Measurements from ENCODE around the gene PCNX2.

The PCNX2 gene

GRCh38 chr1:232999956-233000625 is 295.4 kb downstream of the PCNX2 start:
- DNase-seq: no peak

GRCh38 chr1:232998646-232999045 is 296.9 kb downstream of the PCNX2 start:
- no peak for DNase-seq

- DNase-seq: no peak
Observed at GRCh38 chr1:232998138-232998537, 297.4 kb downstream of the PCNX2 start.

DNA sequence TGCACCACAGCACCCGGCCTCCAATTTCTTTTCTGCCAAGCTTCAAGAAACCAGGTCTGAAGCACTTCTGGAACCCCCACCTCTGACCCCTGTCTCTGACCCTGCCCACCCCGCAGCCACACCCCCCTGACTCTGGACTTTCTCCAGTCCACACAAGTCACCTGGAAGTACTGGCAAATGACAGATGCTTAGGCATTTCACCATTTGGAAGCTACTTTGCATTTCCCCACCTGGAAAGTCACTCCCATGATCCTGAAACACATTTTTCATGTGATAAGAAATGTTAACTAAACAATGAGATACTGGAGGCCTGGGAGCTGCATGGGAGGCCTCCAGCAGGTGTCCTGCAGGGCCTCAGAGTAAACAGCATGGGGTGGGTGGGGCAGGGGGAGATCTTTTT is 299.4 kb downstream of the PCNX2 start:
- DNase-seq: no peak

DNA sequence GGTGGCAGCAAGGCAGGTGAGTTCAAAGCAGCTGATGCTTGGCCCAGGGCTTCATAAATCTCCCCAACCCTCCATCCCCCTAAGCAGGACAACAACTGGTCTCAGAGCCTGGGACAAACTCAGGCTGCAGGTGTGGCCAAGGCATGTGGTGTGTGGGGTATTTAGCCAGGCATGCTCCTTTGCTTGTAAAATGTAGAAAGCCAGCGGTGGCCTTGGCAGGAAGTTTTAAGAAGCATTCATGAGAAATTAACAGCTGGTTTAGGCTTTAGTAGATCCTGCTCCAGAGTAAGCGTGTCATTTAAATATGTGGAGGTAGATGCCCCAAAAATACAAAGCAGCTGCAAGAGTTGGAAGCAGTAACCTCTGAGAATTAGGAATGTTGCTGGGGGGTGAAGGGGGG is 300.3 kb downstream of the PCNX2 start:
- no peak for DNase-seq

- DNase-seq: no peak
Observed at GRCh38 chr1:232993555-232993954, 302.0 kb downstream of the PCNX2 start.

GRCh38 chr1:232992227-232992626 is 303.3 kb downstream of the PCNX2 start:
- no peak for DNase-seq

- DNase-seq: no peak
Observed at GRCh38 chr1:232991238-232991637, 304.3 kb downstream of the PCNX2 start.

GRCh38 chr1:232990176-232991128 is 305.1 kb downstream of the PCNX2 start:
- no peak for DNase-seq

- no peak for DNase-seq
Observed at GRCh38 chr1:232988572-232989040, 306.9 kb downstream of the PCNX2 start.

GRCh38 chr1:232987774-232988140 is 307.8 kb downstream of the PCNX2 start:
- no peak for DNase-seq

DNA sequence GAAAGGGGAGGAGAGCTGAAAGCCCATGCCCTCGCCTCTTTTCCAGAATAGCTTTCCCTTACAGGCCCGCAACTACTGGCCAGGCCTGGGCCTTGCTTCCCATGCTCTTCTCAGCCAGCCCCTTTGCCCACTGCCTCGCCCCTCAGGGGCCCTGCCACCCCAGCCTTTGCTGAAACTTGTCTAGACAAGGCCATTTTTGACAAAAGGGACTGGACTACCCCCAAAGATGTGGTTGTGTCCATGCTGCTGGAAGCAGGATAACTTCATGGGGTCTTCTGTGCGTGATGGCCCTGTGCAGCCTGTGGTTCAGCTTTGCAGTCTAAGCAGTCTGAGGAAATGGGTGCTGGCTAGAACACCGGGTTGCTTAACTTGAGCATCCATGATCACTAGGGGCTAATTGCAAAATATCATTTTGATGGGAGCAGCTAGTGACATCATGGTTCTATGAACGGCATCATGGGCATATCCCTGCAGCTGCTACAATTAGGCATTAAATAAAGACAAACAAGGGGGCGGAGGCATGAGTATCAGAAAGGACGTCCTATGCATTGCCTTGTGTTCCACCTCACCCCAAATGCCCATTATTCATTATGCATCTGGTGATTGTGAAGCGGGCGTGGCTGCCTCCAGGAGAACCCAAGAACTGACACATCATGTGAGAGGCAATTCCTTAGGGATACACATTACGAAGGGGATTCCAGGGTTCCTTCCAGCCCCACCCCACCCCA is 308.3 kb downstream of the PCNX2 start:
- DNase-seq: no peak

DNA sequence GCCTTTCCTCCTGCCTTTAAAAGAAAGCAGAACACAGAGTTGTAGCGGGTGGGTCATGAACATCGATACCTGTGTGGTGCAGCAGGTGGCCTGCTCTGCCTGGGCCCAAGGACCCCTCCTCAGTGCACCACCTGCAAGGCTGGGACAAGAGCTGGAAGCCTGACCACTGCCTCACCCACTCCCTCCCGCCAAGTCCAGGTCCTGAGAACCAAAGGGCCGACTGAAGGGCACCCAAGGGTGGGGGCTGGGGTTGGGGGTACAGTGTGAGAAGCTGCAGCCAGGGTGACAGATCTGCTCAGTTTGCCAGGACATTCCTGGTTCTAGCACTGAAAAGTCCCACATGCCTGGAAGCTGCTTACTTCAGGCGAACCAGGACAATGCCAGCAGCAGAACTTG is 309.0 kb downstream of the PCNX2 start:
- no peak for DNase-seq

DNA sequence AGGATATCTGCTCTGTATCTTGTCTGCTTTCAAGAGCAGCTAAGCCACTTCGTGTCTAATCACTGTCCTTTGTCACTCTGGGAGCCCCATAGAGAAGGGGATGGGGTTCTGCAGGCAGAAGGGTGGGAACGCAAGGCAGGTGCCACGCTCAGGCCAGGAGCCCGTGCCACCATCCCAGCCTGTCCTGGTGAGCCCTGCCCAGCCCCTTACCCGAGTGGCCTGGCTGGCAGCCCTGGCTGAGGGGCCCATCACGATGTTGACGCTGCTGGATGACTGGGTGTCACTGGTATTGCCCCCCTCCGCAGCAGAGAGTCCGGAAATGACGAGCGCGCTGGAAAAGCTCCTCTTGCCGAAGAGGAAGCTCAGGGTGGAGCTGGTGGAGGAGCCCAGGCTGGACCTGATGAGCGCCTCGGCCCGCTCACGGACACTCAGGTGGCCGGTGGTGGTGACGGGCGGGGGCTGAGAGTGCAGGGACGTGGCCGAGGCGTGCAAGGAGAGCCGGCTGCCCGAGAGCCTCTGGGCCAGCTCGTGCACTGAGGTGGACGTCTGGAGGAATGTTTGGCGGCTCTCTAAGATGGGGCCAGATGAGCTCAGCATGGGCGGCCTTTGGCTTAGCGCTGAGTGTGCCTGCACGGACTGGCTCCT is 309.5 kb downstream of the PCNX2 start:
- no peak for DNase-seq

- no peak for DNase-seq
Observed at GRCh38 chr1:232984577-232985425, 310.7 kb downstream of the PCNX2 start.

DNA sequence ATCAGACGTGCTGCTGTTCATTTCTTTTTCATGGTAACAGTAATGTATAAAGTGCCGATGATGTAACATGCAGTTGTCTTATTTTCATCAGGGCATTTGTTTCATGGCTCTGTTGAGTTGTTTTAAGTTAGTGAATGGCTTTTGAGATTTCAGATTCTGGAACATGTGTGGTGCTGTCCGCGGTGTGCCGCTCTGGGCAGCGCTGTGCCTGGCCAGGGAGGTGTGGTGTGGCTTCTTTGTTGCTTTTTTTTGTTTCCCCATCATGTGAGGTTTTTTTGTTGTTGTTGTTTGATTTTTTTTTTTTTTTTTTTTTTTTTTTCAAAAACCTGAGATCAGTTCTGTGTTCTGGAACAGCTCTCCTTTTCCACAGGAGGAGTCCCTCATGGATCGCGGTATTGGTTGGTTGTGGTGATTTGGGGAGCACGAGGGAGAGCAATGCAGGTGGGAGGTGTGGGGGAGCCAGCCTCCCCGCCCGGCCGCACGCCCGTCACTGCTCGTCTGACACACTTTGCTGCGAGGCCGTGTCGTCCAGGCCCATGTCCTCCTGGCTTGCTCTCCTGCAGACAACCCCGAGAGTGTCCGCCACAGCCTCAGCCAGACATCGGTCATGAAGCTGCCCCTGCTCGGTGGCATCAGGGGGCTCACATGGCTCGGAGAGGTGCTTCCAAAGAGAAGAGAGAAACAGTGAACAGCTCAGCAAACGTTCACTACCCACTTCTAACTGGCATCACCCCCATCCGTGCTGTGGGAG is 311.5 kb downstream of the PCNX2 start:
- no peak for DNase-seq

- DNase-seq: no peak
Observed at GRCh38 chr1:232983375-232983774, 312.1 kb downstream of the PCNX2 start.

DNA sequence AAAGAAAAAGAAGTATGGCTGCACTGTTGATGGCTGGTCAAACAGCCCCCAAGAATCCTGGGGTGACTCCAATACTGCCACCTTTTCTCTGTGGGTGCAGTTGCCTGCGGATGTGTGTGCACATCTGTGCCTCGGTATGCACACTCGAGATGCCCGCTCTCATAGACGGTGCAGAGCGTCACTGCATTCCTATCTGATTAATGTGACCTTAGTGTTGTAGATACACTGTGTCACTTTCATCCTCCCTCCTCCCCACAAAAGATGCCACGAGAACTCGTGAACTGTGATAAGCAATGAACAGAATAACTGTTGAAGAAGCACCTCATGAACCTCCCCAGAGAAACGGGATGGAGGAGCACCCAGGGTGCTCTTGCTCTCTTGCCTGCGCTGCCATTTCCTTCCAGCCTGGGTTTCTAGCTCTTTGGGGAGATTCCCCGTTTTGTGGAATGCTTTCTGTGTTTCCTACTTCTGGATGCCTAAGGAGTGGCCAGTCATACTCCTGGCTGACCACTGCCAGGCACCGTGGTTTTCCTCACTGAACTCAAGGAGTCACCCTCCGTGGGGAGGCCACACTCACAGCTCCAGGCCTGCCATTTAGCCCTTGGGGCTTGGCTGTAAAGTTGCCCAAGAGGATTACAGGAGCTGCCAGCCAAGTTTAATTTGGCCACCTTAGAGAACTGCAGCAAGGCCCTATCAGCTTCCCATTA is 313.1 kb downstream of the PCNX2 start:
- DNase-seq: no peak

- DNase-seq: no peak
Observed at GRCh38 chr1:232980986-232981560, 314.5 kb downstream of the PCNX2 start.

- no peak for DNase-seq
Observed at GRCh38 chr1:232980355-232980978, 315.1 kb downstream of the PCNX2 start.
